HG03520 (cell line): ENCODE results near the gene SLC39A3.

Experiments used
- ATAC-seq: cut with Tn5 transposase; IDR thresholded peaks from one replicate; pipeline ENCODE4 v1.9.1; 2021; ENCODE audit warnings: mild to moderate bottlenecking, moderate library complexity; ENCODE audit not compliant: unreplicated experiment

The SLC39A3 gene

GRCh38 chr19:2706251-2706650 is 33.6 kb downstream of the SLC39A3 start:
- ATAC-seq = no peak

- ATAC-seq = no peak
These were observed 36.1 kb downstream of the SLC39A3 start for GRCh38 chr19:2703691-2704216.

DNA sequence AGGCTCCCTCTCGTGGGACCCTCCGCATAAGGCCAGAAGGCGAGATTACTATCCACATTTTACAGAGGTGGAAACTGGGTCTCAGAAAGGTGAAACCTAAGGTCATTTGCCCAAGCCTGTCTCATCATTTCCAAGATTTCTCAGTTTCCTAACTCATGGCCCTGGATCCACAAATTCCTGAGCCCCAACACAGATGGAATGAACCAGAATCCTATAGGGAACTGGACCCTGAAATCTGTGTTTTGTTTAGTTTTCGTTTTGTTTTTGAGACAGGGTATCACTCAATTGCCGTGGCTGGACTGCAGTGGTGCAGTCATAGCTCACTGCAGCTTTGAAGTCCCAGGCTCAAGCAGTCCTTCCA is 36.8 kb downstream of the SLC39A3 start:
- no peak for ATAC-seq

DNA sequence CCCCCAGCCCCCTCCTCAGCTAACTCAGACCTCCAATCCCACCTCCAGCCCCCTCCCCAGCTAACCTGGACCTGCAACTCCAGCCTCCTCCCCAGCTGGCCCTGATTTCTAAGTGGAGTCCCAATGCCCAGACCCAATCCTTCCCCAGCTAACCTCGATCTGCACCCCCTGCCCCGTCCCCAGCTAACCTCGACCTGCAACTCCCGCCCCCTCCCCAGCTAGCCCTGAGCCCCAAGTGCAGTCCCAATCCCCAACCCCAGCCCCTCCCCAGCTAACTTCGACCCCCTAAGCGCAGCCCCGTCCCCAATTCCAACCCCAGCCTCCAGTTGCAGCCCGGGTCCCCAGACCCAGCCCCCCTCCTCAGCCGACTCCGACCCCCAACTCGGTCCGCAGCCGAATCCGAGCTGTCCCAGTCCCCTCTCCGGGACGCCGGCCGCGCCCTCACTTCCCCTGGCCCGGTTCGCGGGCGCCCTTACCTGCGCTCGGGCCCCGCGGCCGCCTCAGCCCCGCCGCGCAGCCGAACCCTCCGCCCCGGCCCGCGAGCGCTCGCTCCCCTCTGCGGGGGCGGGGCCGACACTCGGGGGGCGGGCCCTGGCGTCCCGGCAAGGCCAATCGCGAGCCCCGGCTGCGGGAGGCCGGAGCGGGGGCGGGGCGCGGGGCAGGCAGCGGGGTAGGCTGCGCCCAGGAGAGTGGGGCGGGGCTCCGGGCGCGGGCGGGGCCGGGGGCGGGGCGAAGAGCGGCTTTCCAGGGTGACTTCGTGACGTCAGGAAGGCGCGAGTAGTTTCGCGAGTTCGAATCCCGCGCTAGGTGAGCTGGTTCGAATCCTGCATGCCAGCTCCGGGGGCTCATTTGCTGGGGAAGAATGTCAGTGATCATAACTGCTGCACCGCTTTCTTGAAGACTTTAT is 37.4 kb downstream of the SLC39A3 start, which contains the start of gene GNG7:
Gene GNG7, minus strand, starts transcription at position 525 of the 907 bp plus-strand sequence. CDS start 182,006 bp downstream, outside the sequence.
- ATAC-seq = peak; percentile 68

DNA sequence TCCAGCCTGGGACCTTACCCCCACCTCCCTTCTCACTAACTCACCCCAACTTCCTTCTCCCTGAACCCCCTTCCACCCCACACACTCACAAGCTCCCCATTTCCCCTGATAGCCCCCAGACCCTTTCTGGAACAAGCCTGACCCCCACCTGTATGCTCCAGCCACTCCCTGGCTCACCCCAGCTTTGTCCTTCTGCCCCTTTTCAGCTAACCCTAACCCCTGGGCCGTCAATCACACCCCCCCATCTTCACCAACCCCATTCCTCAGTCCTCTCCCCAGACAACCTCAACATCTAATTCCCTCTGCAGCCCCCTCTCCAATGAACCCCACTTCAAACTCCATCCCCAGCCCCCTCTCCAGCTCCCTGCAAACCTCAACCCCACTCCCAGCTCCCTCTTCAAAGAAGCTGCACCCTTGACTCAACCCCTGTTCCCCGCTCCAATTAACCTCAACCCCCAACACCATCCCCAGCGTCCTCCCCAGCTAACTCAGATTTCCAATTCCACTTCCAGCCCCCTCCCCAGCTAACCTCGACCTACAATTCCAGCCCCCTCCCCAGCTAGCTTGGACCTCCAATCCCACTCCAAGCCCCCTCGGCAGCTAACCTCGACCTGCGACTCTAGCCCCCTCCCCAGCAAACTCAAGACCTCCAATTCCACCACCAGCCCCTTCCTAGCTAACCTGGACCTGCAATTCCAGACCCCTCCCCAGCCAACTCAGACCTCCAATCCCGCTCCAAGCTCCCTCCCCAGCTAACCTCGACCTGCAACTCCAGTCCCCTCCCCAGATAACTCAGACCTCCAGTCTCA is 38.3 kb downstream of the SLC39A3 start:
- no peak for ATAC-seq

GRCh38 chr19:2700660-2701360 is 39.0 kb downstream of the SLC39A3 start:
- no peak for ATAC-seq

GRCh38 chr19:2699413-2700140 is 40.2 kb downstream of the SLC39A3 start:
- ATAC-seq = no peak

DNA sequence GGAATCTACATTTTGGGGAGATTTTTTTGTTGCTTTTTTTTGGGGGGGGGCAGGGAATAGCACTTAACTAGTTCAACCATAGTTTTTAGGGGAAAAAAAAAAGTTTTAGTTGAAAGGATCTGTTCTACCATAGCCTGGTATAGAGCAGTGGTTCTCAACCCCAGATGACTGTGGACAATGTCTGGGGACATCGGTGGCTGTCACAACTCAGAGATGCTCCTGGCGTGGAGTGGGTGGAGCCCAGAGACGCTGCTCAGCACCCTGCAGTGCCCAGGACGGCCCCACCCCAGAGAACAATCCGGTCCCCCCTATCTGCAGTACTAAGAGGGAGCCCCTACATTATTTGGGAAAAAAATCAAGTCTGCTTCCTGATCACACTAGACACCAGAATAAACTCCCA is 45.6 kb downstream of the SLC39A3 start:
- no peak for ATAC-seq

DNA sequence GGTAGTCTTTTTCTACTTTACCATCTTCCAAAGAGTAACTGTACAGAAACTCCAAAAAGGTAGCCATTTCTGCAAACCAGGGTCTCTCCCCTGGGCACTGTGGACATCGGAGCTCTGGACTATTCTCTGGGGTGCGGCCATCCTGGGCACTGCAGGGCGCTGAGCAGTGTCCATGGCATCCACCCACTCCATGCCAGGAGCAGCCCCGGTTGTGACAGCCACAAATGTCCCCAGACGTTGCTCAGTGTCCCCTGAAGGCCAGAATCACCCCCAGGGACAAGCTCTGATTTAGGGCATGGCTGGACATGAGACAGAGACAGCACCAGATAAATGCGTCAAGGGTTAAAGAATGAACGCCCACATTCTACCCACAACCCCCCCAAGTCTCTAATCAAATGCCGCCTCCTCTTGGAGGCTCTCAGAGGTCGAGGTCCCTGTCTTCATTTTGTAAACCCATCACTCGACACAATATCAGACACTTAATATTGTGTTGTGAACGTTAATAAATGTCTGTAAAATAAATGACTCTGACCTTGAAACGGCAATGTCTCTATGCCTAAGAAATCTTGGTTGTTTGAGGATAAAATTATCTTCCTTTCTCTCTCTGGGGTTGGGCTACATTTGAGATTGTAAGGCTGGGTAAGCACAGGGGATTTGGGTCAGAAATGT is 46.2 kb downstream of the SLC39A3 start:
- no peak for ATAC-seq

- ATAC-seq = no peak
These were observed 47.9 kb downstream of the SLC39A3 start for GRCh38 chr19:2691951-2692350.

GRCh38 chr19:2690856-2691255 is 49.0 kb downstream of the SLC39A3 start:
- ATAC-seq = no peak

GRCh38 chr19:2686360-2686759 is 53.5 kb downstream of the SLC39A3 start:
- no peak for ATAC-seq

DNA sequence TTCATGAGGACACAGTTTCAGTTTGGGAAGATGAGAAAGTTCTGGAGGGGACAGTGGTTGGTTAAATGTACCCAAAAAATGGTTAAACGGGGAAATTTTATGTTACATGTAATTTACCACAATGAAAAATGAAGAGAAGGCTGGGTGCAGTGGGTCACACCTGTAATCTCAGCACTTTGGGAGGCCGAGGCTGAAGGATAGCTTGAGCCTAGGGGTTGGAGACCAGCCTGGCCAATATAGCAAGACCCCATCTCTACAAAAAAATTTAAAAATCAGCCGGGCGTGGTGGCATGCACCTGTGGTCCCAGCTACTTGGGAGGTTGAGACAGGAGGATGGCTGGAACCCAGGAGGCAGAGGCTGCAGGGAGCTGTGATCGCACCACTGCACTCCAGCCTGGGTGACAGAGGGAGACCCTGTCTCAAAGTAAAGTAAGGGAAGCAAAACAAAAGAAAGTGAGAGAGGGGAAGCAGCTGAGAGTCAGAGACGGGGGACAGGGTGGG is 54.6 kb downstream of the SLC39A3 start:
- ATAC-seq = no peak

DNA sequence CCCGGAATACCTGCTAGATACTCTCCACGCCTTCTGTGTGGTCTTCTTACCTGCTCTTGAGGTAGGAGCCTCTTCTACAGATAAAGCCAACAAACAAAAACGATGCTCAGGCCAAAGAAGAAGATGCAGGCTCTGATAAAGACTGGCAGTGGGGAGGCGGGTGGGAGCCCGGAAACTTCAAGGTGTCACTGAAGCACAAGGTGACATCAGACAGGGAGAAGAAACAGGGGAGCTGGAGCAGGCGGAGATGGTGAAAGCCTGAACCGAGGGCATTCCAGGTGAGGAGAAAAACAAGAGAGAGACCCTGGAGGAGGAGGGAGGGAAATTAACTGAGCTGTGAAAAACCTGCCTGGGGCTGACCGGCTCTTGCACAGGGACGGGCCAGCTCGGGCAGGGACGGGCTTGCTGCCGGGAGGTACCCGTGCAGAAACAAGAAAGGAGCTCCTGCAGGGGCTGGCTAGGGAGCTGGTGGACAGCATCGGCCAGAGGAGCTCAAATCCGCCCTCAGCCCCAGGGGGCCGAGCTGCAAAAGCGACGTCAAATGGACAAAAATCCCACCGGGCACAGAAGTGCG is 56.3 kb downstream of the SLC39A3 start:
- ATAC-seq = no peak
